ENCODE measurements around the gene FAM209B. TPM values are rescaled to one million over a fixed set of nuclear protein-coding genes. Genes with fewer than 3 reads are reported as not detected.
"Not testable (repeated sequence)": the region's sequence is repeated elsewhere in the genome, so short reads cannot be mapped to it uniquely, and the experiment has no call there.

Gene FAM209B
- polyA plus RNA-seq, 1 donor: 0.19 TPM

- Histone ChIP-seq H3K9me3 (ENCODE audit: control insufficient read depth, low read depth, low read length) (no peaks in the 10 kb centered on the region), H3K4me1 (ENCODE audit: control insufficient read depth, insufficient read depth, low read length) (no peaks in the 10 kb centered on the region), H3K36me3 (ENCODE audit: control insufficient read depth, insufficient read depth, low read length) (no peaks in the 10 kb centered on the region), H3K27ac (ENCODE audit: low read length) (no peak overlapping the region), H3K27me3 (ENCODE audit: control insufficient read depth, insufficient read depth, low read length) (no peaks in the 10 kb centered on the region), H3K4me3 (ENCODE audit: low read length) (no peak overlapping the region)
- DNase-seq: no peak
- WGBS (ENCODE audit: insufficient coverage, low lambda C conversion rate): 83% methylated on average over 1 of the region's 3 CpGs
These were observed 5.0 kb downstream of the FAM209B start for GRCh38 chr20:56537997-56538396.

- H3K27me3 ChIP-seq (ENCODE audit: control insufficient read depth, insufficient read depth, low read length): no peaks in the 10 kb centered on the region
- no peak overlapping the region for H3K27ac ChIP-seq (ENCODE audit: low read length)
- H3K9me3 ChIP-seq (ENCODE audit: control insufficient read depth, low read depth, low read length): no peaks in the 10 kb centered on the region
- no peaks in the 10 kb centered on the region for H3K36me3 ChIP-seq (ENCODE audit: control insufficient read depth, insufficient read depth, low read length)
- H3K4me1 ChIP-seq (ENCODE audit: control insufficient read depth, insufficient read depth, low read length): no peaks in the 10 kb centered on the region
- no CpG with 5 or more reads among the region's 6 CpGs for WGBS (ENCODE audit: insufficient coverage, low lambda C conversion rate)
- H3K4me3 ChIP-seq (ENCODE audit: low read length): no peak overlapping the region
- DNase-seq: no peak
These were observed 7.4 kb downstream of the FAM209B start for GRCh38 chr20:56540415-56540814.

GRCh38 chr20:56542489-56543030 lies 9.5 kb downstream of the FAM209B start:
- Histone ChIP-seq H3K36me3 (ENCODE audit: control insufficient read depth, insufficient read depth, low read length) (no peaks in the 10 kb centered on the region), H3K27ac (ENCODE audit: low read length) (no peak overlapping the region), H3K4me1 (ENCODE audit: control insufficient read depth, insufficient read depth, low read length) (no peaks in the 10 kb centered on the region), H3K9me3 (ENCODE audit: control insufficient read depth, low read depth, low read length) (no peaks in the 10 kb centered on the region), H3K27me3 (ENCODE audit: control insufficient read depth, insufficient read depth, low read length) (no peaks in the 10 kb centered on the region), H3K4me3 (ENCODE audit: low read length) (no peak overlapping the region)
- DNase-seq: no peak
- WGBS (ENCODE audit: insufficient coverage, low lambda C conversion rate): no CpG with 5 or more reads among the region's 9 CpGs

GRCh38 chr20:56551571-56551970 lies 18.5 kb downstream of the FAM209B start:
- Histone ChIP-seq H3K4me1 (ENCODE audit: control insufficient read depth, insufficient read depth, low read length) (no peaks in the 10 kb centered on the region), H3K27me3 (ENCODE audit: control insufficient read depth, insufficient read depth, low read length) (peaks cover 3% of the 10 kb centered on the region), H3K4me3 (ENCODE audit: low read length) (no peak overlapping the region), H3K27ac (ENCODE audit: low read length) (no peak overlapping the region), H3K36me3 (ENCODE audit: control insufficient read depth, insufficient read depth, low read length) (no peaks in the 10 kb centered on the region), H3K9me3 (ENCODE audit: control insufficient read depth, low read depth, low read length) (no peaks in the 10 kb centered on the region)
- WGBS (ENCODE audit: insufficient coverage, low lambda C conversion rate): no CpG with 5 or more reads among the region's 8 CpGs
- no peak for DNase-seq

- peaks cover 3% of the 10 kb centered on the region for H3K27me3 ChIP-seq (ENCODE audit: control insufficient read depth, insufficient read depth, low read length)
- H3K27ac ChIP-seq (ENCODE audit: low read length): no peak overlapping the region
- 0% methylated on average over 1 of the region's 8 CpGs for WGBS (ENCODE audit: insufficient coverage, low lambda C conversion rate)
- no peaks in the 10 kb centered on the region for H3K9me3 ChIP-seq (ENCODE audit: control insufficient read depth, low read depth, low read length)
- no peak for DNase-seq
- no peaks in the 10 kb centered on the region for H3K4me1 ChIP-seq (ENCODE audit: control insufficient read depth, insufficient read depth, low read length)
- no peak overlapping the region for H3K4me3 ChIP-seq (ENCODE audit: low read length)
- no peaks in the 10 kb centered on the region for H3K36me3 ChIP-seq (ENCODE audit: control insufficient read depth, insufficient read depth, low read length)
These were observed 20.0 kb downstream of the FAM209B start for GRCh38 chr20:56552911-56553629.

- peak; percentile 19 to 40 for DNase-seq
- no peaks in the 10 kb centered on the region for H3K9me3 ChIP-seq (ENCODE audit: control insufficient read depth, low read depth, low read length)
- H3K27ac ChIP-seq (ENCODE audit: low read length): no peak overlapping the region
- H3K4me1 ChIP-seq (ENCODE audit: control insufficient read depth, insufficient read depth, low read length): no peaks in the 10 kb centered on the region
- no peaks in the 10 kb centered on the region for H3K36me3 ChIP-seq (ENCODE audit: control insufficient read depth, insufficient read depth, low read length)
- H3K4me3 ChIP-seq (ENCODE audit: low read length): no peak overlapping the region
- peaks cover 3% of the 10 kb centered on the region for H3K27me3 ChIP-seq (ENCODE audit: control insufficient read depth, insufficient read depth, low read length)
- 14% methylated on average over 1 of the region's 4 CpGs for WGBS (ENCODE audit: insufficient coverage, low lambda C conversion rate)
These were observed 21.8 kb downstream of the FAM209B start for GRCh38 chr20:56554869-56555268.

GRCh38 chr20:56558968-56559367 lies 25.9 kb downstream of the FAM209B start:
- WGBS (ENCODE audit: insufficient coverage, low lambda C conversion rate): no CpG with 5 or more reads among the region's 6 CpGs
- no peaks in the 10 kb centered on the region for H3K36me3 ChIP-seq (ENCODE audit: control insufficient read depth, insufficient read depth, low read length)
- no peak overlapping the region for H3K27ac ChIP-seq (ENCODE audit: low read length)
- H3K4me1 ChIP-seq (ENCODE audit: control insufficient read depth, insufficient read depth, low read length): no peaks in the 10 kb centered on the region
- no peaks in the 10 kb centered on the region for H3K9me3 ChIP-seq (ENCODE audit: control insufficient read depth, low read depth, low read length)
- no peak overlapping the region for H3K4me3 ChIP-seq (ENCODE audit: low read length)
- H3K27me3 ChIP-seq (ENCODE audit: control insufficient read depth, insufficient read depth, low read length): no peaks in the 10 kb centered on the region
- DNase-seq: no peak

GRCh38 chr20:56564526-56564925 lies 31.5 kb downstream of the FAM209B start:
- not testable (repeated sequence) for H3K9me3 ChIP-seq (ENCODE audit: control insufficient read depth, low read depth, low read length); H3K36me3 ChIP-seq (ENCODE audit: control insufficient read depth, insufficient read depth, low read length); H3K27ac ChIP-seq (ENCODE audit: low read length); H3K27me3 ChIP-seq (ENCODE audit: control insufficient read depth, insufficient read depth, low read length); DNase-seq; H3K4me1 ChIP-seq (ENCODE audit: control insufficient read depth, insufficient read depth, low read length); H3K4me3 ChIP-seq (ENCODE audit: low read length)
- 60% methylated on average over 1 of the region's 6 CpGs for WGBS (ENCODE audit: insufficient coverage, low lambda C conversion rate)

- no peaks in the 10 kb centered on the region for H3K36me3 ChIP-seq (ENCODE audit: control insufficient read depth, insufficient read depth, low read length)
- no peak for DNase-seq
- no CpG with 5 or more reads among the region's 4 CpGs for WGBS (ENCODE audit: insufficient coverage, low lambda C conversion rate)
- no peak overlapping the region for H3K27ac ChIP-seq (ENCODE audit: low read length)
- no peaks in the 10 kb centered on the region for H3K27me3 ChIP-seq (ENCODE audit: control insufficient read depth, insufficient read depth, low read length)
- no peak overlapping the region for H3K4me3 ChIP-seq (ENCODE audit: low read length)
- H3K9me3 ChIP-seq (ENCODE audit: control insufficient read depth, low read depth, low read length): no peaks in the 10 kb centered on the region
- H3K4me1 ChIP-seq (ENCODE audit: control insufficient read depth, insufficient read depth, low read length): no peaks in the 10 kb centered on the region
These were observed 32.5 kb downstream of the FAM209B start for GRCh38 chr20:56565511-56565910.

- Histone ChIP-seq H3K9me3 (ENCODE audit: control insufficient read depth, low read depth, low read length) (no peaks in the 10 kb centered on the region), H3K27me3 (ENCODE audit: control insufficient read depth, insufficient read depth, low read length) (no peaks in the 10 kb centered on the region), H3K27ac (ENCODE audit: low read length) (no peak overlapping the region), H3K4me3 (ENCODE audit: low read length) (no peak overlapping the region), H3K4me1 (ENCODE audit: control insufficient read depth, insufficient read depth, low read length) (no peaks in the 10 kb centered on the region), H3K36me3 (ENCODE audit: control insufficient read depth, insufficient read depth, low read length) (no peaks in the 10 kb centered on the region)
- no CpG with 5 or more reads among the region's 3 CpGs for WGBS (ENCODE audit: insufficient coverage, low lambda C conversion rate)
- no peak for DNase-seq
These were observed 33.6 kb downstream of the FAM209B start for GRCh38 chr20:56566621-56567020.

GRCh38 chr20:56570832-56571231 lies 37.8 kb downstream of the FAM209B start:
- Histone ChIP-seq H3K4me1 (ENCODE audit: control insufficient read depth, insufficient read depth, low read length) (no peaks in the 10 kb centered on the region), H3K36me3 (ENCODE audit: control insufficient read depth, insufficient read depth, low read length) (no peaks in the 10 kb centered on the region), H3K4me3 (ENCODE audit: low read length) (no peak overlapping the region), H3K27ac (ENCODE audit: low read length) (no peak overlapping the region), H3K27me3 (ENCODE audit: control insufficient read depth, insufficient read depth, low read length) (no peaks in the 10 kb centered on the region), H3K9me3 (ENCODE audit: control insufficient read depth, low read depth, low read length) (no peaks in the 10 kb centered on the region)
- no peak for DNase-seq
- WGBS (ENCODE audit: insufficient coverage, low lambda C conversion rate): no CpG with 5 or more reads among the region's 2 CpGs

All from large intestine (tissue), 3 donors.